ENCODE results near the gene SURF1.
"Not testable (repeated sequence)": the region's sequence is repeated elsewhere in the genome, so short reads cannot be mapped to it uniquely, and the experiment has no call there.

SURF1 gene, protein sequence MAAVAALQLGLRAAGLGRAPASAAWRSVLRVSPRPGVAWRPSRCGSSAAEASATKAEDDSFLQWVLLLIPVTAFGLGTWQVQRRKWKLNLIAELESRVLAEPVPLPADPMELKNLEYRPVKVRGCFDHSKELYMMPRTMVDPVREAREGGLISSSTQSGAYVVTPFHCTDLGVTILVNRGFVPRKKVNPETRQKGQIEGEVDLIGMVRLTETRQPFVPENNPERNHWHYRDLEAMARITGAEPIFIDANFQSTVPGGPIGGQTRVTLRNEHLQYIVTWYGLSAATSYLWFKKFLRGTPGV

DNA sequence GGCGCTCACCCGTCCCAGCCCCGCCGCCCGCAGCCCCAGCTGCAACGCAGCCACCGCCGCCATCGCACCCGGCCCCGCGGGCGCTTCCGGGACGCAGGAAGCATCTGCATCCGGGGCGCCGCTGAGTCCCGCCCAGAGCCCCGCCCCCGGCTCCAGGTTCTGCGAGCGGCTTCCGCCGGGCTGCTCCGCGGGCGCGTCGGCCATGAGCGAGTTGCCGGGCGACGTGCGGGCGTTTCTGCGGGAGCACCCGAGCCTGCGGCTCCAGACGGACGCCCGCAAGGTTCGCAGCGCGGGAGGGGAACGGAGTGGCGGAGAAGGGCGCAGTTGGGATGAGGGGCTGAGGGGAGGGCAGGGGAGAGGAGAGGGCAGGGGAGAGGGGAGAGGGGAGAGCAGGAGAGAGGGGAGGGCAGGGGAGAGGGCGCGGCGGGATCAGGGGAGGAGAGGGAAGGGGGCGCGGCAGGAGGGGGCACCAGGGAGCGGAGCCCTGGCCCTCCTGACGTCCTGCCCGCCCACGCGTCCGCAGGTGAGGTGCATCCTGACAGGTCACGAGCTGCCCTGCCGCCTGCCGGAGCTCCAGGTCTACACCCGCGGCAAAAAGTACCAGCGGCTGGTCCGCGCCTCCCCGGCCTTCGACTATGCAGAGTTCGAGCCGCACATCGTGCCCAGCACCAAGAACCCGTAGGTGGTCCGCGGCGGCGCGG lies at the start of gene SURF1, which contains the start of gene SURF2:
Gene SURF1, minus strand, starts transcription at position 97 of the 701 bp plus-strand sequence. Its CDS starts 34 bp downstream, at position 63.
Gene SURF2, plus strand, starts transcription at position 160 of the 701 bp plus-strand sequence. Its CDS starts 43 bp downstream, at position 203.
- peak; percentile 91 for DNase-seq

DNA sequence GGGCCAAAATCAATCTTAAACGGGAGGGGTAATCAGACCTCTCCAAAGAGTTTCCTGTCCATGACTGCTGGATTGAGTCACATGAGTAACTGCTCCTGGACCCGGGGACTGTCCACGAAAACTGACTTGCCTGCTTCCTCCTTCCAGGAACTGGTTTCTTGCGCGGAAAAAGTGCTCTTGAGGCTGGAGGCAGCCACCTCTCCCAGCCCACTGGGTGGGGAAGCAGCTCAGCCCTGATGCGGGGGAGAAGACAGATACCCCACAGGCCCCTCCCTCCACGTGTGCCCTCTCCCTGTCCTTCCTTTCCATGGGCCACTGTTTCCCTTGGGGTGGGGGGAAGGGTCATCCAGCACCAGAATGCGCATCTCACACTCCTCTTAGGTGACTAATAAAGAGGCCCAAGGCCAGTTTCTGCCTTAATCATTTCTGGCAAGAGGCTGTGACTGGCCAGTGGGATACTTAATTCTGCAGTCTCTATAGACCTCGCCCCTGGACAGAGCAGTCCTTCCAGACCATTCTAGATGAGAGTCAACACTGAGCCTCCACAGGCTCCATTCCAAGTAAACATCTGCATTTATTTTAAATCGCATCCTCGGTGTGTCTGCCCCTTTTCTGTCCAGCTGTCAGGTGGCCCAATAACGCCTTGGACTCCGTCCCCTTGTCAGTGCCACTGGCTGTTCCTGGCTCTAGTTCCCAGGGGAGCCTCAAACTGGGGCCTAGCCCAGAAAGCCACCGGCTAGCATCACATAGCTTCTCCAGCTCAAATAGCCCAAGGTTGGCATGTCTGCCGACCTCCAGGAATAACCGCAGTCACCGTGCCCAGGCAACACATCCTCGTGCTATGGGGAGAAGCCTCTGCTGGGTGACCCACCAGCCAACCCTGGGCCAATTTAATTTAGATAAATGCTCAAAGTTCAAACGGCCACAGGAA lies 49.5 kb upstream of the SURF1 start:
- DNase-seq, result no peak

DNA sequence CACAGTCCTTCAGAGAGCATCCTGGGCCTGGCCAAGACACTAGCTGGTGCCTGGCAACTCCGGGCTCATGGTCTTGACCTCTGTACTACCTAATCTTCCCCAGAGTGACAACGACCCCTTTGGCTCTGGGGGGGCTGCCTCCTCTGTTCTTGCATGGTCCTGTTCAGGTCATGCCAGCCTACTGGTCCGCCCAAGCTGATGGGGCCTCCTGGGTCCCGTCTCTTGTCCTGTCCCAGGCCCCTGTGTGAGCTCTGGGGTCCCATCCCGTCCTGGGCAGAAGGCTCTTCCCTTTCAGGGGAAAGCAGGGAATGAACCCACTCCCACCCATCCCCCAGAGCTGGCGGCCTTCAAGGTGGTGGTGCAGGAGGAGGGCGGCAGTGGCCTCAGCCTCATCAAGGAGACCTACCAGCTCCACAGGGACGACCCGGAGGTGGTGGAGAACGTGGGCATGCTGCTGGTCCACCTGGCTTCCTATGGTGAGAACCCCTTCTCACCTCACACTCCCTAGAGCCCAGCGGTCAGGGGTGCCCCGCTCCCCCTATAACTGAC lies 48.2 kb upstream of the SURF1 start:
- no peak for DNase-seq

DNA sequence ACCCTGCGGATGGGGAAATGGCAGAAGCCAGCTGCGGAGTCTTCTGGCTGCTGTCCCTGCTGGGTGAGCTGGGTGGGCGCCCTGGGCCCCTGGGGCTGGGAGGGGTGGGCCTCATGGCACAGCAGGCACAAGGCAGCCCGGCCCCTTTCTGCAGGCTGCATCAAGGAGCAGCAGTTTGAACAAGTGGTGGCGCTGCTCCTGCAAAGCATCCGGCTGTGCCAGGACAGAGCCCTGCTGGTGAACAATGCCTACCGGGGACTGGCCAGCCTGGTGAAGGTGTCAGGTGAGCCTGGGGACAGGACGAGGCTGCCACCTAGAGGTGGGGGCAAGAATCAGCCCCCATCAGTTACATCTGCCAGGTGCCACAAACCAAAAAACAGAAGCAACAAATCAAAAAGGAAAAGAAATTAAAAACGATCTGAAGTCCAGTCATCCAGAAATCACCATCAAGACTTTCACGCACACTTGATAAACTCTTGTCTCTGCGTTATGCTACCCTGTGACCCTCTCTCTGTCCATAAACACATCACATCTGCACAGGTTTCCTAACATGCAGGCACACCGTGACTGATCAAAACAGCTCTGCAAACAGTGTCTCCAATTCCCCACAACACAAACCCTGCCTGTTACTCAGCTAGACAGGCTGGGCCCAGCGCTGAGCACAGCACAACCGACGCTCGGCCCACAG lies 47.6 kb upstream of the SURF1 start:
- peak; percentile 61 for DNase-seq

DNA sequence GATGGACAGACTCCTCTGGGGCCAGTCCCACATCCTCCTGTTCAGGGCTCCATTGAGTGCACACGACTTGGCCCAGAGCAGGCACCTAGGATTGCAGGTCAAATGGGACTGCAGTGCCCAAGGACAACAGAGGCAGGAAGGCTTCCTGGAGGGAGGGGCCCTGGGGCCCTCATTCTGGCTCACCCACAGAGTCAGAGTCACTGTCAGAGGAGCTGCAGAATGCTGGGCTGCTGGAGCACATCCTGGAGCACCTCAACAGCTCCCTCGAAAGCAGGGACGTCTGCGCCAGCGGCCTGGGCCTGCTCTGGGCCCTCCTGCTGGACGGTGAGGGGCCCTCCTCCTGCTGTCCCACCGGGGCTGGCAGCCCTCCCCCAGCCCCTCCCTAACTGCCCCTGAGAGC lies 46.4 kb upstream of the SURF1 start:
- no peak for DNase-seq

DNA sequence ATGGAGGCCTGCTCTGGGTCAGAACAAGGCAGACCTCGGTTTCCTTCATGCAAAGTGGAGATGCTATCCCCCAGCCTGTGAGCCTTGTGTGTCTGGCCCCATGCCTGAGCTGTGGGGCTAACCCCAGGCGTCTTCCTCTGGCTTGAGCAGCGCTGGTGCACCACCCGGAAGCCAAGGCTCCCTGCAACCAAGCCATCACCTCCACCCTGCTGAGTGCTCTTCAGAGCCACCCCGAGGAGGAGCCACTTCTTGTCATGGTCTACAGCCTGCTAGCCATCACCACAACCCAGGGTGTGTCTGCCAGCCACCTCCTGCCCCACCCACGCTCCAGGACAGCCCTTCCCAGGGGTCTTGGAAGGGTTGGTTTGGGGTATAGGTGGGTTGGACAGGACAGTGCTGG lies 45.3 kb upstream of the SURF1 start:
- DNase-seq, result no peak

DNA sequence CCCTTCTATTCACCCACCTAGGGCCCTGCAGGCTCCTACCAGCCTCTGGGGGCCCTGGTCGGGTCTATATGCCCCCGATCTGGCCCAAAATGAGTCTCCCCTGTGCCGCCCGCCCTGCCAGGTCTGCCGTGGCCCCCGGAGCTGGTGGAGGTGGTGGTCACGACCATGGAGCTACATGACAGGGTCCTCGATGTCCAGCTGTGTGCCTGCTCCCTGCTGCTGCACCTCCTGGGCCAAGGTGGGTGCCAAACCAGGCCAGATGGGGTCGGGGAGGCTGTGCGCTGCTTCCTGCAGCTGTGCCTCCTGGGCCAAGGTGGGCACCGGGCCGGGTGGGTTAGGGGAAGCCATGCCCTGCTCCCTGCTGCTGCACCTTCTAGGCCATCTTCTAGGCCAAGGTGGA lies 44.0 kb upstream of the SURF1 start:
- DNase-seq, result no peak

DNA sequence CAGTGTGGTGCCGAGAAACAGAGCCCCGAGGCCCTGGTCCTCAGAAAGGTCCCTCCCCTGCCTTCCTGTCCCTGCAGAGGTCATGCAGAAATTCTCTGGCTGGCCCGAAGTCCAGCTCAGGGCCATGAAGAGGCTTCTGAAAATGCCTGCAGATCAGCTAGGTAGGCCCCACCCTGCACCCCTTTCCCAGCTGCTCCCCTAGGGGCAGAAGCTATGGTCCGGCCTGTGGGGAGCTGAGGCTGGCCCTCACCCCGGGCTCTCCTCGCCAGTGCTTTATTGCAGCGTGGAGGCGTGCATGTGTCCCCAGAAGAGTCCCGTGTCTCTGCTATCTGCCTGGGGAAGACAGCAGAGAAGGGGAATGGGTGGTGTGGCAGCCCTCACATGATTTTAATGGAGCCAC lies 41.6 kb upstream of the SURF1 start:
- no peak for DNase-seq

DNA sequence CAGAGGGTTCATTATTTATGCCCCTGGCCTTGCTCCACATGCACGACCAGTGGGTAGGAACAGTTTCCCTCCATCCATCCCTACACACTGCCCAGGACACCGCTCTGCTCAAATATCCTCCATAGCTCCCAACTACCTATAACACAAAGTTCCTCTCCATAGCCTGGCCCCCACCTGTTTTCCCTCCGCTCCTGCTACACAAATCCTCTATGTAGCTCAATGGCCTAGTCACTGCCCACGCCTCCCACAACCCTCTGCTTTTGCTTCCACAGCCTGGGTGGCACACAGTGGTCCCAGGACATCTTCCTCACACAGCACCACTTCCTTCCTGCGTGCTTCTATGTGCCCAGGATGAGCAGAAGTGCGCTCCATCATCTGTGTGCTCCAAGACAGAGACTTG lies 41.1 kb upstream of the SURF1 start:
- no peak for DNase-seq

DNA sequence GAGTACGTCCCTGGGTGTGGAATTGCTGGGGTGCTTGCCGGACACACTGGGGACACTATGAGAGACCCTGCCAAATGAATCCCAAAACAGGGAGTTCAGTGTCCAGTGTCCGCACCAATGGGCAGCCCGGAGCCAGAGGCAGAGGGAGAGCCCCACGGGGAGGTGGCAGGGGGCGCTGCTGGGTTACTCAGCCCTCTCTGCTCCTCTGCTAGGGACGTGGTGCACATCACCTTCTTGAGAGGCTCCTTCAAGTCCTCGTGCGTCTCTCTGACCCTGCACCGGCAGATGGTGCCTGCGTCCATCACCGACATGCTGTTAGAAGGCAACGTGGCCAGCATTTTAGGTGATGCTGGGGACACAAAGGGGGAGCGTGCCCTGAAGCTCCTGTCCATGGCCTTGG lies 40.7 kb upstream of the SURF1 start:
- no peak for DNase-seq

DNA sequence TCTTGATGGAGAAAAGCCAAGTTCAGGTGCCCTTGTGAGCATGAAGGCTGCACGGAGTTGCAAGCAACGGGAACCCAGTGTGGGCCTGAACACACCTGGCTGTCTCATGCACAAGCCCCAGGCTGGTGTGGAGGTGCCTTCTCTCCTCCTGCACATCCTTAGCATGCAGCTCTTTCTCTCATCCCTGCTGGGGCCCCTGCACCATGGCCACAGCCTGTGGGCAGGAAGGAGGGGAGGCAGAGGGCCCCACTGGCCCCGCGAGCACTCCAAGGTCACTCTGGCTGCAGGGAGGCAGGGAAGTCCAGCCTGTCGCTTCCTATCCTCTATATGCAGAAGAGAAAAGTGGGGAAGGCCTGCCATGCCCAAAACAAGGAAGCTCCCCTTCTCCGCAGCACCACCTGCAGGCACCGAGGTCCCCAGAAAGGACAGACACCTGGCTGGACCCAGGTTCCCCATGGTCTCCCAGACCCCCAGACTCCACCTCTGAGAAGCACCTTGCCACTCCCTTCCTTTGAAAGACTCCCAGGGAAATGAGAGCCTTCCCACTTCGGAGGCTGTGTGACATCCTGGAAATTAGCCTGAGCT lies 38.5 kb upstream of the SURF1 start:
- DNase-seq, result no peak

DNA sequence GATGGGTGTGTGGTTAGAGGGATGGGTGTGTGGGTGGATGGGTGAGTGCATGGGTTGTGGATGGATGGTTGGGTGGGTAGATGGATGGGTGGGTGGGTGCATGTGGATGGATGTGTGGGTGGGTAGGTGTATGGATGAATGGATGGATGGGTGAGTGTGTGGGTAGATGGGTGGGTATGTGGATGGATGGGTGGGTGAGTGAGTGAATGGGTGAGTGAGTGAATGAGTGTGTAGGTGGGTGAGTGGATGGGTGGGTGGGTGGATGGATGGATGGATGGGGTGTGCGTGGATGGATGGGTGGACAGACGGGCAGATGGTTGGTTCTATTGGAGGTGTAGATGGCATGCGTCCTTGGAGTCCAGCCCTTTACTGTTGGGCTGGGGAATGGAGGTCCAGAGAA lies 37.1 kb upstream of the SURF1 start:
- DNase-seq, result no peak

DNA sequence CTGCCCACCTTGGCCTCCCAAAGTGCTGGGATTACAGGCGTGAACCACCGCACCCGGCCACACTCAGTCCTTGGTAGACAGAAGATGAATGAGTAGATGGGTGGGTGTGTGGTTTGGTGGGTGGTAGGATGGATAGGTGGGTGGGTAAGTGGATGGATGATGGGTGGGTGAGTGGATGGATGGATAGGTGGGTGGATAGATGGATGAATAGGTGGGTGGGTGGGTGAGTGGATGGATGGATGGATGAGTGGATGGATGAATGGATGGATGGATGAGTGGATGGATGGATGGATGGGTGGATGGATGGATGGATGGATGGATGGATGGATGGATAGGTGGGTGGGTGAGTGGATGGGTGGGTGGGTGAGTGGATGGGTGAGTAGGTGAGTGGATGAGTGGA lies 36.0 kb upstream of the SURF1 start:
- DNase-seq, result not testable (repeated sequence)

DNA sequence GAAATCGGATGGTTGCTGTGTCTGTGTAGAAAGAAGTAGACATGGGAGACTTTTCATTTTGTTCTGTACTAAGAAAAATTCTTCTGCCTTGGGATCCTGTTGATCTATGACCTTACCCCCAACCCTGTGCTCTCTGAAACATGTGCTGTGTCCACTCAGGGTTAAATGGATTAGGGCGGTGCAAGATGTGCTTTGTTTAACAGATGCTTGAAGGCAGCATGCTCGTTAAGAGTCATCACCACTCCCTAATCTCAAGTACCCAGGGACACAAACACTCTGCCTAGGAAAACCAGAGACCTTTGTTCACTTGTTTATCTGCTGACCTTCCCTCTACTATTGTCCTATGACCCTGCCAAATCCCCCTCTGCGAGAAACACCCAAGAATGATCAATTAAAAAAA lies 35.2 kb upstream of the SURF1 start:
- not testable (repeated sequence) for DNase-seq

DNA sequence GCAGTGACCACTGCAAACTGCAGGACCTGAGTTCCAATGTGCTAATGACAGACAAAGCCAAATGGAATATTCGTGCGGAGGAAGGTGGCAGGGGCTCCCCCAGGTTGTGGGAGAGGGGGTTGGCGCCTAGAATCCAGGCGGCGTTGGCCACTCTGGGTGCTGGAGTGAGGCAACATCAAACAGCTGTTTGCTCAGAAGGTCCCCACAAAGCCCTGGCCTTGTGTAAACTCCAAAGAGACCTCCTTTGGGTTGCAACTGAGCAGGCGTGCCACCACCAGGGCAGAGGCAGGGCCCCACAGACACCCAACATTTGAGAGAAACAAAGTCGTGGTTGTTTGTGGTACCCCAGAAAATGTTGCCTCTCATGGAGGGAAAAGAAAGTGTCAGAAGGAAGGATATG lies 34.4 kb upstream of the SURF1 start:
- DNase-seq, result no peak

DNA sequence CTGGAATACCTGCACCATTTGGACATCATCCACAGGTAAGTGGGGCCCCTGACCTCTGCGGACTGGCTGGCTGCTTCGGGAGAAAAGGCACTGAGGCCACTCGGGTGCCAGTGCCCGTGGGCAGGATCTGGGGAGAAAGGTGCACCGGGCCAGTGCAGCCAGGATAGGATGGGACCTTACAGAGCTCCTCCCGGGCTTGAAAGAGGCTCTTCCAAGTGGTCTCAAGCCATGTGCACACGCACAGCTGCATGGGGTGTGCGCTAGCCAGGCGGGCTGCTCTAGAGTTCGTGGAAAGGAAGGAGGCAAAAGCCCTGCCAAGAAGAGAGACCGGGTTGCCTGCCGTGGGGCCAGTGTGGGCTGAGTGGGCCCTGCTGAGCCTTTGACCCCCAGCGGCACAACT lies 33.3 kb upstream of the SURF1 start:
- DNase-seq, result no peak

DNA sequence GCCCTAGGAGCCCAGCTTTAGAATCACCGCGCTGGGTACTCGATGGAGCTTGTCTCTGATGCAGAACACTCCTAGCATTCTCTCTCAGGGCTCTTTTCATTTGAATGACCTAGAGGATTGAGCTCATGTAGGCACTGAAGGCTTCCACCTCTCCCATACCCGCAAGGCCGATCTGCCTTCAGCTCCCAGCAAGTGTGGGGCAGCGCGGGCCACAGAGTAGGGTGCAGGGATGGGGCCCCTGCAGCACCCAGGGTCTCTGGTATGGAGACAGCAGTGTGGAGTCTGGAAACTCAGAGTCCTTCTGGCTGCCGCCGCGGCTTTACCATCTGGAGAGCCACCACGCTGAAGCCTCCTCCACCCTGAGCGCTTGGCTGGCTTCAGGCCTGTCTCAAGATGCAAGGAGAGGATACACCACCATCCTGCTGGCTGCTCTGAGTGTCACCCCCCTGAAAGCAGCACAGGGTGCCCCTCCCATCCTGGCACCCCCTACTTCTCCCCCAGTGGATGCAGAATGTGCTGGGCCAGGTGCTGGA lies 32.8 kb upstream of the SURF1 start:
- DNase-seq, result no peak

DNA sequence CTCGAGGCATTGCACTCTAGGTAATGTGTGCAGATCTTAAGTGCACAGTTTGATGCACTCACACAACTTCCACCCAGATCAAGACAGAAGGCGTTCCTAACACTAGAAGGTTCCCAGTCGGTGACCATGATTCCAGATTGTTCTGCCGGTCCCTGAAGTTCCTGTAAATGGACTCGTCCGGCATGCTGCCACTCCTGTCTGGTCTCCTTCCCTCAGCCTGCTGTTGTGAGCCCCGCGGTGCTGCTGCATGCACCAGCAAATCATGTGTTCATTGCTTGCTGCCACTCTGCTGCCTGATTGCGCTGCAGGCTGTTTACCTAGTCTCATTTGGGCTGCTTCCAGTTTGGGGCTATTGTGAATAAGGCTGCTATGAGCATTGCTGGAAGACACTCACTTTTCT lies 31.4 kb upstream of the SURF1 start:
- no peak for DNase-seq

DNA sequence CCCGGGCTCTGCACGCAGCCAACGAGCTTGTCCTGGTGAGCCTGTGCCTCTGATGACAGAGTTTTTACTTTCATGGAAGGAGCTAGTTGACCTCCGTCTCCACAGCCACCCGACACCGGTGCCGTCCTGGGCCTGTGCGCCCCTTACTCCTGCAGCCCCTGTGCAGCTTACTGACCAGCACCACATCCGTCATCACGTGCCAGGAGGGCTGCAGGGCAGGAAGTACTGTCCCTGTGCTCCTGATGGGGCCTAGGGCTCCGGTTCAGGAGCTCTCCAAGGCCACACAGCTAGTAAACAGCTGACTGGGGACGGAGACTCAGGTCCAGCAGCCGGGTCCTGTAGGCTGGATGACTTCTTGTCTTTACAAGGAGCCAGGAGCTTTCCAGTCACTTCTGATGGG lies 30.1 kb upstream of the SURF1 start:
- no peak for DNase-seq

DNA sequence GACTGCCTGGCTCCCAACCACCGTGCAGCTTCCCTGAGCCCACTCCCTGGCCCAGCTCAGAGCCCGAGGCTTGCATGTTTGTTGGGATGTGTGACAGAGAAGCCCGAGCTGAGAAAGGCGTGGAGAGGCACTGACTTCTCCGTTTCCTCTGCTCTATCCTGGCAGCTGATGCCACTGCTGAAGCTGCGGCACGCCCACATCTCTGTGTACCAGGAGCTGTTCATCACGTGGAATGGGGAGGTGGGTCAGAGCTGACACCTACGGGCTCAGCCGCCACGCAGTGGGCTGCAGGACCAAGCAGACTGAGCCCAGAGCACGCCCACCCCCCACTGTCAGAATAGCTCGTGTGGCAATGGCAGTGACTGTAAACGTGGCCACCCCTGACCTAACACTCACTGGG lies 29.2 kb upstream of the SURF1 start:
- DNase-seq, result no peak

DNA sequence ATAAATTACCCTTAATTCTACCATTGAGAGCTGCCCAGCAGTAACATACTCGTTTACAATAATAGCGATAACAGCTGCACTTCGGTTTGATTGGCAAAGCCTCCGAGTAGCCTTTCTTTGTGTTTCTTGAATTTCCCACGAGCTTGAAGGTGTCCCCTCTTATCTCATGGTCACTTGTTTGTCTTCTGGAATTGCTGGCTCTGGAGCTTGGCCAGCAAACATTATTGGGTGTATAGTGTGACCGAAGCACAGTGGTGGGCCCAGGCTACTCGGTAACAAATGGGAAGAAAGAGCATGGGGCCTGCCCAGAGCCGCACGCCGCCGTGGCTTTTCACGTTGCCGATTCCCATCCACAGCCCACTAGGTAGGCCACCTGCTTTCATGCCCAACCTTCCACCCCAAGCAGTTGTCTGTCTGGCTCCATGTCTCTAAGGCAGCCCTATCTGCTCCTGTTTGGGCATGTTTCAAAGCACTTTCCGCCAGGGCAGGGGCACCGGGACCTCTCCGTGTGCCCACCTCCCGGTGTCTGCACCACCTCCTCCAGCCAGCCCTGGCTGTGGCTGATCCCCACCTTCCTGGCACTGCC lies 28.5 kb upstream of the SURF1 start:
- DNase-seq, result no peak

DNA sequence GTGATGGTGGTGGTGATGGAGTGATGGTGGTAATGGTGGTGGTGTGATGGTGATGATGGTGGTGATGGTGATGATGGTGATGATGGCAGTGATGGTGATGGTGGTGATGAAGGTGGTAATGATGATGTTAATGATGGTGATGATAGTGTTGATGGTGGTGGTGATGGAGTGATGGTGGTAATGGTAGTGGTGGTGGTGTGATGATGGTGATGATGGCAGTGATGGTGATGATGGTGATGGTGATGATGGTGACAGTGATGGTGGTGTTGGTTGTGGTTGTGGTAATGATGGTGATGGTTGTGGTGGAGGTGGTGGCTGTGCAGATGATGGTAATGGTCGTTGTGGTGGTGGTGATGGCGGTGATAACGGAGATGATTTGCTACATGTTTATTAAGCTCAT lies 27.2 kb upstream of the SURF1 start:
- no peak for DNase-seq
